ENCODE measurements around the gene ZNF598. TPM values are rescaled to one million over a fixed set of nuclear protein-coding genes. Genes with fewer than 3 reads are reported as not detected.

ZNF598 gene
- total and polyA plus RNA-seq, 2 of the 13 experiments (the other 11 are each of a cell fraction or from before 2014, with no cell fraction given) = 13.5 to 14.2 TPM

- TF ChIP-seq HES4 (CRISPR knock-in tag; IDR thresholded peaks at IDR 0.05; ENCODE audit: borderline replicate concordance) (peak; percentile 55; the same call in 1 of the 2 replicates), MYPOP (CRISPR knock-in tag; IDR thresholded peaks at IDR 0.05) (peak; percentile 49; the same call in 1 of the 2 replicates), RBFOX2 (IDR thresholded peaks at IDR 0.05; ENCODE audit: low read depth, low read length) (peak; percentile 53; the same call in 1 of the 2 replicates), ZNF260 (CRISPR knock-in tag; IDR thresholded peaks at IDR 0.05; ENCODE audit: borderline replicate concordance, low read depth) (no peak), WIZ (CRISPR knock-in tag; IDR thresholded peaks at IDR 0.05) (no peak; the same call in 1 of the 2 replicates), MED8 (CRISPR knock-in tag; IDR thresholded peaks at IDR 0.05; ENCODE audit: insufficient replicate concordance) (peak; percentile 27), THAP11 (CRISPR knock-in tag; IDR thresholded peaks at IDR 0.05) (peak; percentile 87), ZBTB2 (CRISPR knock-in tag; IDR thresholded peaks at IDR 0.05; ENCODE audit: low read depth) (no peak), PBX3 (CRISPR knock-in tag; IDR thresholded peaks at IDR 0.05; ENCODE audit: borderline replicate concordance) (no peak), ZFP82 (CRISPR knock-in tag; IDR thresholded peaks at IDR 0.05; ENCODE audit: borderline replicate concordance) (no peak), BCL3 (CRISPR knock-in tag; IDR thresholded peaks at IDR 0.05) (no peak), ZNF713 (CRISPR knock-in tag; IDR thresholded peaks at IDR 0.05) (no peak), ZNF691 (CRISPR knock-in tag; IDR thresholded peaks at IDR 0.05; ENCODE audit: borderline replicate concordance, low read depth) (peak; percentile 75; the same call in 1 of the 2 replicates), BRCA1 (CRISPR knock-in tag; IDR thresholded peaks at IDR 0.05) (no peak), ZNF678 (CRISPR knock-in tag; IDR thresholded peaks at IDR 0.05) (no peak), KAT2B (IDR thresholded peaks at IDR 0.05; ENCODE audit: borderline replicate concordance, low read depth, low read length) (no peak), FOXO4 (CRISPR knock-in tag; conservative IDR thresholded peaks at IDR 0.05) (no peak), HOMEZ (CRISPR knock-in tag; IDR thresholded peaks at IDR 0.05; ENCODE audit: low read depth) (peak; percentile 41; the same call in 1 of the 2 replicates)
Observed at GRCh38 chr16:2023092-2024031, 13.7 kb upstream of the ZNF598 start (continued).

Data from HepG2 (cell line).